ENCODE data around the gene SWT1. TPM values are rescaled to one million over a fixed set of nuclear protein-coding genes. Genes with fewer than 3 reads are reported as not detected.

Gene SWT1
- polyA plus RNA-seq, 1 of the 3 experiments (the other 2 are of a cell fraction): 1.1 TPM

DNA sequence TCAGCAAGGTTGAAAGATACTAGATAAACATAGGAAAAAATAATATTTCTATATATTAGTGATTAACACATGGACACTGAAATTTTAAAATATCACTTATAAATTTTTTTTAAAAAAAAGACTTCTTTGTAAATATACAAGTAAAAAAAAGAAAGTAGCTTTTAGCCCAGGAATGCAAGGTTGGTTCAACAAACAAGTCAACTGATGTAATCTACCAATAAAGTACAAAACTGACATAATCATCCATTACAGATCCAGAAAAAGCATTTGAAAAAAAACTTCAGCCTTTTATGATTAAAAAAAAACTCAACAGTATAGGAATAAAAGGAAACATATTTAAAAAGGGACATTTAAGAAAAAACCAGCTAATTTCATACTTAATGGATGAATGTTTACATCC is 48.6 kb upstream of the SWT1 start (continued):
- TF ChIP-seq, protein P1, sequence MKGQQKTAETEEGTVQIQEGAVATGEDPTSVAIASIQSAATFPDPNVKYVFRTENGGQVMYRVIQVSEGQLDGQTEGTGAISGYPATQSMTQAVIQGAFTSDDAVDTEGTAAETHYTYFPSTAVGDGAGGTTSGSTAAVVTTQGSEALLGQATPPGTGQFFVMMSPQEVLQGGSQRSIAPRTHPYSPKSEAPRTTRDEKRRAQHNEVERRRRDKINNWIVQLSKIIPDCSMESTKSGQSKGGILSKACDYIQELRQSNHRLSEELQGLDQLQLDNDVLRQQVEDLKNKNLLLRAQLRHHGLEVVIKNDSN (IDR thresholded peaks at IDR 0.05; ENCODE audit: borderline replicate concordance, low read depth): no peak
- no peak for TF ChIP-seq MXI1 (IDR thresholded peaks at IDR 0.05; ENCODE audit: low read depth, low read length)
- no peak for TF ChIP-seq ELF1 (IDR thresholded peaks at IDR 0.05)
- no peak for TF ChIP-seq EZH2phosphoT487 (IDR thresholded peaks at IDR 0.05; ENCODE audit: borderline replicate concordance, low read depth)

DNA sequence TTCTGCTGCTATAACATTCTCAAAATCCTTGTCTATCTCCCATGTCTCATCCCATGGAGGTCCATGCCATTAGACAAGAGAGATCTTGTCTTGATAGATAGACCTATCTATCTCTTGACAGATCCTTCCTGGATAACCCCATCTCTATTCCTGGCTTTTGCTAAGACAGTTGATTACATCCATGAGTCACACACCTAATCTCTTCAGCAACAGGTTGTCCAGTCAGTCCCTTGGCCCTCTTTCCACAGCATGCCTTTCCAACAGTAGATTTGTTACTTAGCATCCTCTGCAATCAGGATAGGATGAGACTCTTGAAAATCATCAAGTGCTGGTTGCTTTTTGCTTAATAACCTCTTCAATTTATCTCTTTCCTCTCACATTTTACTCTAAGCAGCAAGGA is 46.8 kb upstream of the SWT1 start:
- H3K9me2 ChIP-seq: no peaks in the 10 kb centered on the region
- no peak overlapping the region for H2AFZ ChIP-seq (ENCODE audit: low read depth)
- H3K36me3 ChIP-seq (replicated peaks in 1 of 2; ENCODE audit: control insufficient read depth in 1 of 2, insufficient read depth in 2 of 2, low read length in 1 of 2): peaks cover 8 to 13% of the 10 kb centered on the region in 2 experiments
- H4K20me1 ChIP-seq (ENCODE audit: insufficient read depth): no peaks in the 10 kb centered on the region
- H3K9ac ChIP-seq: no peak overlapping the region
- POLR2A ChIA-PET: no interaction called here
- no peaks in the 10 kb centered on the region for H3K79me2 ChIP-seq (ENCODE audit: insufficient read depth)
- no peak overlapping the region for H3K27ac ChIP-seq (ENCODE audit: low read depth in 2 of 2, low read length in 1 of 2)
- TF ChIP-seq EZH2phosphoT487 (IDR thresholded peaks at IDR 0.05; ENCODE audit: borderline replicate concordance, low read depth) (no peak), EP300 (IDR thresholded peaks at IDR 0.05; ENCODE audit: borderline replicate concordance in 1 of 2, low read depth in 1 of 2, low read length in 1 of 2) (no peak), POLR2AphosphoS5 (IDR thresholded peaks at IDR 0.05; ENCODE audit: low read depth, low read length) (no peak), TCF12 (IDR thresholded peaks at IDR 0.05) (no peak), RFX5 (IDR thresholded peaks at IDR 0.05; ENCODE audit: low read length) (no peak), ELF1 (IDR thresholded peaks at IDR 0.05) (no peak), TEAD4 (IDR thresholded peaks at IDR 0.05; ENCODE audit: borderline replicate concordance, insufficient read depth) (no peak), FOXJ3 (CRISPR knock-in tag; IDR thresholded peaks at IDR 0.05) (no peak), MXI1 (IDR thresholded peaks at IDR 0.05; ENCODE audit: low read depth, low read length) (no peak), GATA2 (CRISPR knock-in tag; IDR thresholded peaks at IDR 0.05) (no peak), SMC3 (IDR thresholded peaks at IDR 0.05; ENCODE audit: low read depth, low read length) (no peak), JUND (IDR thresholded peaks at IDR 0.05) (no peak), MEF2A (IDR thresholded peaks at IDR 0.05; ENCODE audit: borderline replicate concordance, low read depth) (no peak), CHD2 (IDR thresholded peaks at IDR 0.05; ENCODE audit: low read length, partially characterized antibody) (no peak)
- TF ChIP-seq, protein P2, sequence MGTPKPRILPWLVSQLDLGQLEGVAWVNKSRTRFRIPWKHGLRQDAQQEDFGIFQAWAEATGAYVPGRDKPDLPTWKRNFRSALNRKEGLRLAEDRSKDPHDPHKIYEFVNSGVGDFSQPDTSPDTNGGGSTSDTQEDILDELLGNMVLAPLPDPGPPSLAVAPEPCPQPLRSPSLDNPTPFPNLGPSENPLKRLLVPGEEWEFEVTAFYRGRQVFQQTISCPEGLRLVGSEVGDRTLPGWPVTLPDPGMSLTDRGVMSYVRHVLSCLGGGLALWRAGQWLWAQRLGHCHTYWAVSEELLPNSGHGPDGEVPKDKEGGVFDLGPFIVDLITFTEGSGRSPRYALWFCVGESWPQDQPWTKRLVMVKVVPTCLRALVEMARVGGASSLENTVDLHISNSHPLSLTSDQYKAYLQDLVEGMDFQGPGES (IDR thresholded peaks at IDR 0.05; ENCODE audit: low read depth, low read length): no peak
- TF ChIP-seq, protein P3, sequence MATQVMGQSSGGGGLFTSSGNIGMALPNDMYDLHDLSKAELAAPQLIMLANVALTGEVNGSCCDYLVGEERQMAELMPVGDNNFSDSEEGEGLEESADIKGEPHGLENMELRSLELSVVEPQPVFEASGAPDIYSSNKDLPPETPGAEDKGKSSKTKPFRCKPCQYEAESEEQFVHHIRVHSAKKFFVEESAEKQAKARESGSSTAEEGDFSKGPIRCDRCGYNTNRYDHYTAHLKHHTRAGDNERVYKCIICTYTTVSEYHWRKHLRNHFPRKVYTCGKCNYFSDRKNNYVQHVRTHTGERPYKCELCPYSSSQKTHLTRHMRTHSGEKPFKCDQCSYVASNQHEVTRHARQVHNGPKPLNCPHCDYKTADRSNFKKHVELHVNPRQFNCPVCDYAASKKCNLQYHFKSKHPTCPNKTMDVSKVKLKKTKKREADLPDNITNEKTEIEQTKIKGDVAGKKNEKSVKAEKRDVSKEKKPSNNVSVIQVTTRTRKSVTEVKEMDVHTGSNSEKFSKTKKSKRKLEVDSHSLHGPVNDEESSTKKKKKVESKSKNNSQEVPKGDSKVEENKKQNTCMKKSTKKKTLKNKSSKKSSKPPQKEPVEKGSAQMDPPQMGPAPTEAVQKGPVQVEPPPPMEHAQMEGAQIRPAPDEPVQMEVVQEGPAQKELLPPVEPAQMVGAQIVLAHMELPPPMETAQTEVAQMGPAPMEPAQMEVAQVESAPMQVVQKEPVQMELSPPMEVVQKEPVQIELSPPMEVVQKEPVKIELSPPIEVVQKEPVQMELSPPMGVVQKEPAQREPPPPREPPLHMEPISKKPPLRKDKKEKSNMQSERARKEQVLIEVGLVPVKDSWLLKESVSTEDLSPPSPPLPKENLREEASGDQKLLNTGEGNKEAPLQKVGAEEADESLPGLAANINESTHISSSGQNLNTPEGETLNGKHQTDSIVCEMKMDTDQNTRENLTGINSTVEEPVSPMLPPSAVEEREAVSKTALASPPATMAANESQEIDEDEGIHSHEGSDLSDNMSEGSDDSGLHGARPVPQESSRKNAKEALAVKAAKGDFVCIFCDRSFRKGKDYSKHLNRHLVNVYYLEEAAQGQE (IDR thresholded peaks at IDR 0.05; ENCODE audit: low read depth, low read length): no peak
- TF ChIP-seq, protein P4, sequence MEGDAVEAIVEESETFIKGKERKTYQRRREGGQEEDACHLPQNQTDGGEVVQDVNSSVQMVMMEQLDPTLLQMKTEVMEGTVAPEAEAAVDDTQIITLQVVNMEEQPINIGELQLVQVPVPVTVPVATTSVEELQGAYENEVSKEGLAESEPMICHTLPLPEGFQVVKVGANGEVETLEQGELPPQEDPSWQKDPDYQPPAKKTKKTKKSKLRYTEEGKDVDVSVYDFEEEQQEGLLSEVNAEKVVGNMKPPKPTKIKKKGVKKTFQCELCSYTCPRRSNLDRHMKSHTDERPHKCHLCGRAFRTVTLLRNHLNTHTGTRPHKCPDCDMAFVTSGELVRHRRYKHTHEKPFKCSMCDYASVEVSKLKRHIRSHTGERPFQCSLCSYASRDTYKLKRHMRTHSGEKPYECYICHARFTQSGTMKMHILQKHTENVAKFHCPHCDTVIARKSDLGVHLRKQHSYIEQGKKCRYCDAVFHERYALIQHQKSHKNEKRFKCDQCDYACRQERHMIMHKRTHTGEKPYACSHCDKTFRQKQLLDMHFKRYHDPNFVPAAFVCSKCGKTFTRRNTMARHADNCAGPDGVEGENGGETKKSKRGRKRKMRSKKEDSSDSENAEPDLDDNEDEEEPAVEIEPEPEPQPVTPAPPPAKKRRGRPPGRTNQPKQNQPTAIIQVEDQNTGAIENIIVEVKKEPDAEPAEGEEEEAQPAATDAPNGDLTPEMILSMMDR (IDR thresholded peaks at IDR 0.05): no peak
- H3K27me3 ChIP-seq (ENCODE audit: insufficient read depth): no peaks in the 10 kb centered on the region
- no peak overlapping the region for H3K4me3 ChIP-seq (ENCODE audit: low read depth in 2 of 2, low read length in 1 of 2)
- no peaks in the 10 kb centered on the region for H3K9me3 ChIP-seq
- H3F3A ChIP-seq (replicated peaks; ENCODE audit: insufficient read depth): no peaks in the 10 kb centered on the region
- no peaks in the 10 kb centered on the region for H3K4me1 ChIP-seq (ENCODE audit: control insufficient read depth in 1 of 2, insufficient read depth in 2 of 2, low read depth in 1 of 2, low read length in 1 of 2)
- no peak overlapping the region for H3K4me2 ChIP-seq
- no peak for DNase-seq
- CTCF ChIA-PET: no interaction called here
